Upper lobe of right lung (tissue), 1 donor: ENCODE results near the gene KIAA1210. TPM values are rescaled to one million over a fixed set of nuclear protein-coding genes. Genes with fewer than 3 reads are reported as not detected.

ENCODE experiments used
- ATAC-seq: fragments of 200-7000 bp; cut with Tn5 transposase; one replicate; pipeline ENCODE4 v1.9.1; 2020; ENCODE audit warnings: mild to moderate bottlenecking, moderate library complexity
- DNase-seq: peaks from one replicate; pipeline ENCODE4 v3.0.0-alpha.2; 2020
- H3K27ac ChIP-seq: fragments of 200-600 bp; one replicate; pipeline ENCODE4 v1.8.0; 2022
- H3K27me3 ChIP-seq: fragments of 200-600 bp; one replicate; pipeline ENCODE4 v1.8.0; 2022; ENCODE audit warnings: mild to moderate bottlenecking
- H3K36me3 ChIP-seq: fragments of 200-600 bp; one replicate; pipeline ENCODE4 v1.8.0; 2022
- H3K4me1 ChIP-seq: fragments of 200-600 bp; one replicate; pipeline ENCODE4 v1.8.0; 2022
- H3K4me3 ChIP-seq: fragments of 200-600 bp; one replicate; pipeline ENCODE4 v1.8.0; 2022; ENCODE audit warnings: mild to moderate bottlenecking
- H3K9me3 ChIP-seq: fragments of 200-600 bp; one replicate; pipeline ENCODE4 v1.8.0; 2022
- CTCF ChIP-seq: fragments of 200-600 bp; IDR thresholded peaks from one replicate; pipeline ENCODE4 v1.8.0; 2022; ENCODE audit warnings: antibody characterized with exemption
- intact Hi-C: fragments of 100-400 bp; cut with DNase I; formaldehyde crosslinking; loops from one replicate; pipeline ENCODE4 v1.11.0; 2022
- total RNA-seq: library from RNA; stranded (reverse); fragmentation: NEBNext Ultra II Directional; extraction: Animal tissue kit (Norgen Biotek cat#: 25700); gene quantifications from one replicate; pipeline ENCODE4 v1.2.1, GENCODE V29; 2021
- donor health status: DM: no; HTN: yes; CAD: no; lungs with severe emphysema.

KIAA1210 gene
- total RNA-seq, 1 donor from 2014 or later = not detected

- no peaks in the 10 kb centered on the region for H3K27me3 ChIP-seq
- intact Hi-C loops = no loop called here
- no peak for DNase-seq
- TF ChIP-seq CTCF = no peak
- no peaks in the 10 kb centered on the region for H3K4me1 ChIP-seq
- H3K4me3 ChIP-seq = no peak overlapping the region
- H3K36me3 ChIP-seq = no peaks in the 10 kb centered on the region
- H3K9me3 ChIP-seq = no peaks in the 10 kb centered on the region
- H3K27ac ChIP-seq = no peak overlapping the region
- ATAC-seq = no peak
Observed at GRCh38 chrX:119090627-119091026, 37.0 kb downstream of the KIAA1210 start.

- intact Hi-C loops = no loop called here
- H3K4me3 ChIP-seq = no peak overlapping the region
- no peak for TF ChIP-seq CTCF
- no peak overlapping the region for H3K27ac ChIP-seq
- H3K9me3 ChIP-seq = no peaks in the 10 kb centered on the region
- no peaks in the 10 kb centered on the region for H3K27me3 ChIP-seq
- ATAC-seq = no peak
- no peak for DNase-seq
- H3K4me1 ChIP-seq = no peaks in the 10 kb centered on the region
- no peaks in the 10 kb centered on the region for H3K36me3 ChIP-seq
Observed at GRCh38 chrX:119089619-119090018, 38.0 kb downstream of the KIAA1210 start.

- ATAC-seq (no peak), DNase-seq (no peak)
- Histone ChIP-seq H3K4me1 (no peaks in the 10 kb centered on the region), H3K27me3 (no peaks in the 10 kb centered on the region), H3K36me3 (no peaks in the 10 kb centered on the region), H3K27ac (no peak overlapping the region), H3K4me3 (no peak overlapping the region), H3K9me3 (no peaks in the 10 kb centered on the region)
- no peak for TF ChIP-seq CTCF
- intact Hi-C loops = no loop called here
Observed at GRCh38 chrX:119087121-119087520, 40.5 kb downstream of the KIAA1210 start.

GRCh38 chrX:119084766-119085165 lies 42.8 kb downstream of the KIAA1210 start:
- Histone ChIP-seq H3K9me3 (no peaks in the 10 kb centered on the region), H3K27ac (no peak overlapping the region), H3K27me3 (no peaks in the 10 kb centered on the region), H3K4me3 (no peak overlapping the region), H3K4me1 (no peaks in the 10 kb centered on the region), H3K36me3 (no peaks in the 10 kb centered on the region)
- intact Hi-C loops = no loop called here
- no peak for DNase-seq
- no peak for ATAC-seq
- no peak for TF ChIP-seq CTCF

DNA sequence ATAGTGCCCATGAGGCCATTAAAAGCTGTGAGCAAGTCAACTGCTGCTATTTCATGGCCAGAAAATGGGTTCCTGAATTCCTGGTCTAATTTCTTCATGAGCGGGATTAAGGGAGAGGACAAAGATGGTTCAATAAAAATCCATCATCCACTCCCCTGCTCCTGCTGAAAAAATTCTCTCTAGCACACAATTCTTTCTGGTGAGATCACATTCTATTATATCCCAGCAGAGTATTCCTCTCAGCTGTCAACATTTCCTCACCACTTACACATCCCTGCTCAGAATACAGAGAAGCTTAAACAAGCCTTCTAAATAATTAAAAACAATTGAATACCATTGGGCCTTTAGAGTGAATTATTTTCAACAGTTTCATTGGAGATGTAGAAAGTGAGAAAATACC lies 45.3 kb downstream of the KIAA1210 start:
- no peak overlapping the region for H3K4me3 ChIP-seq
- intact Hi-C loops = no loop called here
- no peaks in the 10 kb centered on the region for H3K36me3 ChIP-seq
- no peaks in the 10 kb centered on the region for H3K4me1 ChIP-seq
- ATAC-seq (no peak), DNase-seq (no peak)
- H3K27ac ChIP-seq = no peak overlapping the region
- no peaks in the 10 kb centered on the region for H3K27me3 ChIP-seq
- TF ChIP-seq CTCF = no peak
- no peaks in the 10 kb centered on the region for H3K9me3 ChIP-seq

- Histone ChIP-seq H3K27me3 (no peaks in the 10 kb centered on the region), H3K27ac (no peak overlapping the region), H3K4me3 (no peak overlapping the region), H3K9me3 (no peaks in the 10 kb centered on the region), H3K4me1 (no peaks in the 10 kb centered on the region), H3K36me3 (no peaks in the 10 kb centered on the region)
- intact Hi-C loops = no loop called here
- ATAC-seq = no peak
- DNase-seq = no peak
- no peak for TF ChIP-seq CTCF
Observed at GRCh38 chrX:119075270-119076025, 52.2 kb downstream of the KIAA1210 start.
